ENCODE measurements around the gene LYPD6. TPM values are rescaled to one million over a fixed set of nuclear protein-coding genes. Genes with fewer than 3 reads are reported as not detected.

The LYPD6 gene
- total and polyA plus RNA-seq, 9 of the 15 experiments (the other 6 are each of a cell fraction or from before 2014, with no cell fraction given), result not detected

DNA sequence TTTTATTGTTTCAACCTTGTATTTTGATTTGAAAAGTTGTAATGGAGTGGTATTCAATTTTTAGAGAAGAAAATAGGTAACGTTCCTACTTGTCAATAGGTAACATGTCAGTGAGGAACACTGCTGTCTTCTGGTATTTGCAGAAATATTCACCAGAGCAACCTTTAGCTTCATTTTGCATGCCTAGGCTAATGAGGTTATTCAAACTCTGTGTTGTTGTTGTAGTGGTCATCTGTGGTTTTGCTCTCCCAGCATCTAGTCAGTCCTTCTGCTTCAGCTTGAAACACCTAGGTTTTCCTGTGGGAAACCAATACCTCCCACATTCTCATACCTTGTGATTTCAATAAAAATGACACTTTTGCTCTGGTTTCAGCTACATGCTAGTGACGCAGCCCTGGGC, 98.4 kb downstream of the LYPD6 start:
- in situ Hi-C loops (cut with MboI), result no loop called here
- TF ChIP-seq, protein P1, sequence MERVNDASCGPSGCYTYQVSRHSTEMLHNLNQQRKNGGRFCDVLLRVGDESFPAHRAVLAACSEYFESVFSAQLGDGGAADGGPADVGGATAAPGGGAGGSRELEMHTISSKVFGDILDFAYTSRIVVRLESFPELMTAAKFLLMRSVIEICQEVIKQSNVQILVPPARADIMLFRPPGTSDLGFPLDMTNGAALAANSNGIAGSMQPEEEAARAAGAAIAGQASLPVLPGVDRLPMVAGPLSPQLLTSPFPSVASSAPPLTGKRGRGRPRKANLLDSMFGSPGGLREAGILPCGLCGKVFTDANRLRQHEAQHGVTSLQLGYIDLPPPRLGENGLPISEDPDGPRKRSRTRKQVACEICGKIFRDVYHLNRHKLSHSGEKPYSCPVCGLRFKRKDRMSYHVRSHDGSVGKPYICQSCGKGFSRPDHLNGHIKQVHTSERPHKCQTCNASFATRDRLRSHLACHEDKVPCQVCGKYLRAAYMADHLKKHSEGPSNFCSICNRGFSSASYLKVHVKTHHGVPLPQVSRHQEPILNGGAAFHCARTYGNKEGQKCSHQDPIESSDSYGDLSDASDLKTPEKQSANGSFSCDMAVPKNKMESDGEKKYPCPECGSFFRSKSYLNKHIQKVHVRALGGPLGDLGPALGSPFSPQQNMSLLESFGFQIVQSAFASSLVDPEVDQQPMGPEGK (CRISPR knock-in tag; IDR thresholded peaks at IDR 0.05; ENCODE audit: borderline replicate concordance), result no peak
- TF ChIP-seq, protein P2, sequence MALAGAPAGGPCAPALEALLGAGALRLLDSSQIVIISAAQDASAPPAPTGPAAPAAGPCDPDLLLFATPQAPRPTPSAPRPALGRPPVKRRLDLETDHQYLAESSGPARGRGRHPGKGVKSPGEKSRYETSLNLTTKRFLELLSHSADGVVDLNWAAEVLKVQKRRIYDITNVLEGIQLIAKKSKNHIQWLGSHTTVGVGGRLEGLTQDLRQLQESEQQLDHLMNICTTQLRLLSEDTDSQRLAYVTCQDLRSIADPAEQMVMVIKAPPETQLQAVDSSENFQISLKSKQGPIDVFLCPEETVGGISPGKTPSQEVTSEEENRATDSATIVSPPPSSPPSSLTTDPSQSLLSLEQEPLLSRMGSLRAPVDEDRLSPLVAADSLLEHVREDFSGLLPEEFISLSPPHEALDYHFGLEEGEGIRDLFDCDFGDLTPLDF (CRISPR knock-in tag; IDR thresholded peaks at IDR 0.05), result no peak
- TF ChIP-seq TCF3 (CRISPR knock-in tag; IDR thresholded peaks at IDR 0.05) (no peak), NR4A1 (CRISPR knock-in tag; IDR thresholded peaks at IDR 0.05) (no peak), NR4A1 (tag; IDR thresholded peaks at IDR 0.05) (no peak), HMGN3 (IDR thresholded peaks at IDR 0.05; ENCODE audit: borderline replicate concordance, extremely low read depth, insufficient read length, low read depth, low read length) (no peak), NCOA6 (IDR thresholded peaks at IDR 0.05) (no peak), ZNF274 (IDR thresholded peaks at IDR 0.05; ENCODE audit: borderline replicate concordance, low read depth, low read length) (no peak)
- TF ChIP-seq, protein P3, sequence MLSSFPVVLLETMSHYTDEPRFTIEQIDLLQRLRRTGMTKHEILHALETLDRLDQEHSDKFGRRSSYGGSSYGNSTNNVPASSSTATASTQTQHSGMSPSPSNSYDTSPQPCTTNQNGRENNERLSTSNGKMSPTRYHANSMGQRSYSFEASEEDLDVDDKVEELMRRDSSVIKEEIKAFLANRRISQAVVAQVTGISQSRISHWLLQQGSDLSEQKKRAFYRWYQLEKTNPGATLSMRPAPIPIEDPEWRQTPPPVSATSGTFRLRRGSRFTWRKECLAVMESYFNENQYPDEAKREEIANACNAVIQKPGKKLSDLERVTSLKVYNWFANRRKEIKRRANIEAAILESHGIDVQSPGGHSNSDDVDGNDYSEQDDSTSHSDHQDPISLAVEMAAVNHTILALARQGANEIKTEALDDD (IDR thresholded peaks at IDR 0.05), result no peak
- Histone ChIP-seq H3K27ac (ENCODE audit: extremely low read depth, low read depth, low read length) (no peak overlapping the region), H3K36me3 (ENCODE audit: control insufficient read depth, insufficient read depth, low read length) (no peaks in the 10 kb centered on the region), H3K9me1 (ENCODE audit: control insufficient read depth, insufficient read depth, low read length) (no peaks in the 10 kb centered on the region), H3K79me2 (ENCODE audit: control insufficient read depth, insufficient read depth, low read length) (no peaks in the 10 kb centered on the region), H3K4me2 (ENCODE audit: insufficient read depth, low read length) (no peak overlapping the region), H3K9ac (ENCODE audit: insufficient read depth in 1 of 2, low read depth in 2 of 2, low read length in 2 of 2) (no peak overlapping the region), H4K20me1 (replicated peaks; ENCODE audit: control insufficient read depth, insufficient read depth, low read length) (no peaks in the 10 kb centered on the region), H3K4me1 (replicated peaks in 1 of 2; ENCODE audit: control insufficient read depth in 2 of 2, insufficient read depth in 2 of 2, low read length in 2 of 2) (no peaks in the 10 kb centered on the region), H3K9me3 (replicated peaks; ENCODE audit: control insufficient read depth, insufficient read depth, low read depth, low read length) (no peaks in the 10 kb centered on the region), H3K27me3 (ENCODE audit: control insufficient read depth in 2 of 2, insufficient read depth in 2 of 2, low read length in 2 of 2) (no peaks in the 10 kb centered on the region), H3K4me3 (no peak overlapping the region), H2AFZ (ENCODE audit: low read depth, low read length) (no peak overlapping the region)
- intact Hi-C loops (cut with micrococcal nuclease), result no loop called here
- no TSS peak for BruUV-seq (replicated peaks)
- ChIA-PET POLR2A (interaction anchor here (1.2 kb wide), 1 partner anchor 12 kb away, joined by 3 read pairs; no protein-coding TSS in a partner anchor), CTCF (ENCODE audit: low intra/inter-chr PET ratio) (no interaction called here)
- no peak for DNase-seq (ENCODE audit: extremely low read depth in 1 of 4, low spot score in 3 of 4)
- 0% methylated on average over 2 of the region's 2 CpGs for WGBS (ENCODE audit: insufficient coverage, low coverage, missing lambda C conversion rate)
- ATAC-seq, result no peak
- FAIRE-seq, result no peak
